Body of pancreas (tissue), 4 donors: ENCODE results near the gene PABPN1.

Experiments used
- POLR2A ChIP-seq, 3 donors: fragments of 450-650 bp; IDR thresholded peaks; one replicate each; pipeline ENCODE4 v1.6.1; 2016; ENCODE audit warnings: antibody characterized with exemption in 3 of 3, mild to moderate bottlenecking in 2 of 3
- TF ChIP-seq, protein P1 (sequence below), 7 experiments: fragments of 450-650 bp in 4 of 7; fragments of 200-600 bp in 3 of 7; sonication (generic) in 3 of 7; IDR thresholded peaks; one replicate each; pipeline ENCODE4 v1.5.1; 2016 to 2019; ENCODE audit warnings: antibody characterized with exemption in 7 of 7

DNA sequence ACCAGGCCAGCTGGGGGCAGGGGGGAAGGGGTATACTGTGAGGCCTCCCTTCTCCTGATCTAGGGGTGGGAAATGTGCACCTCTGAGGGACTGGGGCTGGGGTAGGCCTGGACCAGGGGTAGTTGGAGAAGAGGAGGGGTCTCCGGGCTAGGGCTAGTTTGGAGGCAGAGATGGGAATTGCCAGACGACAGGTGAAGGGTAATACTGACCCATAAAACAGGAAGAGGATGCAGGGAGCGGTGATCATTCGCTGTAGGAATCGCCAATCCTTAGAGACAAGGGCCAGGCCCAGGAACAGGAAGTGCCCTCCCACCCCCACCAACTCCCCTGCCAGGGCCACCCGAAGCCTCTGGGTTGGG is 27.0 kb downstream of the PABPN1 start:
- TF ChIP-seq, protein P1, sequence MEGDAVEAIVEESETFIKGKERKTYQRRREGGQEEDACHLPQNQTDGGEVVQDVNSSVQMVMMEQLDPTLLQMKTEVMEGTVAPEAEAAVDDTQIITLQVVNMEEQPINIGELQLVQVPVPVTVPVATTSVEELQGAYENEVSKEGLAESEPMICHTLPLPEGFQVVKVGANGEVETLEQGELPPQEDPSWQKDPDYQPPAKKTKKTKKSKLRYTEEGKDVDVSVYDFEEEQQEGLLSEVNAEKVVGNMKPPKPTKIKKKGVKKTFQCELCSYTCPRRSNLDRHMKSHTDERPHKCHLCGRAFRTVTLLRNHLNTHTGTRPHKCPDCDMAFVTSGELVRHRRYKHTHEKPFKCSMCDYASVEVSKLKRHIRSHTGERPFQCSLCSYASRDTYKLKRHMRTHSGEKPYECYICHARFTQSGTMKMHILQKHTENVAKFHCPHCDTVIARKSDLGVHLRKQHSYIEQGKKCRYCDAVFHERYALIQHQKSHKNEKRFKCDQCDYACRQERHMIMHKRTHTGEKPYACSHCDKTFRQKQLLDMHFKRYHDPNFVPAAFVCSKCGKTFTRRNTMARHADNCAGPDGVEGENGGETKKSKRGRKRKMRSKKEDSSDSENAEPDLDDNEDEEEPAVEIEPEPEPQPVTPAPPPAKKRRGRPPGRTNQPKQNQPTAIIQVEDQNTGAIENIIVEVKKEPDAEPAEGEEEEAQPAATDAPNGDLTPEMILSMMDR (IDR thresholded peaks at IDR 0.05): no peak
- no peak for TF ChIP-seq POLR2A (IDR thresholded peaks at IDR 0.05)
